GM19043 (cell line): ENCODE measurements around the gene FAM200B.

Source experiments
- ATAC-seq: cut with Tn5 transposase; IDR thresholded peaks from one replicate; pipeline ENCODE4 v1.9.1; 2021; ENCODE audit warnings: low read depth; ENCODE audit not compliant: unreplicated experiment

The FAM200B gene

DNA sequence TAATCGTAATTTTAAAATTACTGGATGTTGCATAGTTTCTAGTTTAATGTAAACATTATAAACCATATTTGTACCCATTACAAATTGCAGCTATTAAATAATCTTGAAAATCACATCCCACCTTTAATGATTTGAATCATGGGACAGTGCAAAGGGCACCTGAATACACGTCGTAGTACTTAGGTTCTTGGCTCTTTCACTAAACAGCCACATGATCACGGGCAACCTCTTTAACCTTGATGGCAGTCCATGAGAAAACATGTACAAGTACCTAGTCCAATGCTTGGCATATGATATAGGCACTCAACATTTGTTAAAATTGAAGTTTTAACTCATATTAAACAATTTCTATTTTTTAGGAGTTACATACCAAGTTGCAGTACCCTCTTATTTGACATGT lies 14.6 kb upstream of the FAM200B start:
- no peak for ATAC-seq

DNA sequence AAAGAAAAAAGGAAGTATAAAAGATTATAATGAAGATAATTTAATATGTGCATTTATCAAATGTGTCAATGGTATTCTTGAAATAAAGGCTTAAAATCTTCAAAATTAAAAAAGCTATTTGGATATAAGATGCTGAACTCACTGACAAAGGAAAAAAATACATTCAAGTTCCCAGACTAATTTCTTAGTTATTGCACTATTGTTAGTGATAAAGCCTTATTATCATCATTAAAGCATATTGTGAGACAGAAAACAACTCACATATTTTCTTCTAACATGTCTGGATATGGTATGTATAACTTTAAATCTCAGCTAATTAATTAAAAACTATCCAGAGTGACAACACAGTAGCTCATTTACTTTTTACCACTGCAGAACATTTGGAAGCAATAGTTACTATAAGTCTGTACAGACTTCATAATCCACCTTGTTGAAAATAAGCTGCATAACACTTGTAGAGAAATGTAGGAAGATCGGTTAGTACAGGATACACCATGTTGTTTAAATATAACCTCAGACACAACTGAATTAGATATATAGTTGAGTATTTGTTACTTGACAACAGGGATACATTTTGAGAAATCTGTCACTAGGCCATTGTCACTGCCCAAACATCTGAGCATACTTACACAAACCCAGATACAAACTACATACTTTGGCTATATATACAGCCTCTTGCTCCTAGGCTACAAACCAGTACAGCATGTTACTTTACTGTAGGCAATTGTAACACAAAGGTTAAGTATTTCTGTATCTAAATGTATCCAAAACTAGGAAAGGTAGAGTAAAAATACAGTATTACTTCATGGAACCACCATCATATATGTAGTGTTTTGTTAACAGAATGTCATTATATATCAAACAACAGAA lies 12.8 kb upstream of the FAM200B start:
- no peak for ATAC-seq

- no peak for ATAC-seq
Observed at GRCh38 chr4:15670576-15670975, 11.1 kb upstream of the FAM200B start.

DNA sequence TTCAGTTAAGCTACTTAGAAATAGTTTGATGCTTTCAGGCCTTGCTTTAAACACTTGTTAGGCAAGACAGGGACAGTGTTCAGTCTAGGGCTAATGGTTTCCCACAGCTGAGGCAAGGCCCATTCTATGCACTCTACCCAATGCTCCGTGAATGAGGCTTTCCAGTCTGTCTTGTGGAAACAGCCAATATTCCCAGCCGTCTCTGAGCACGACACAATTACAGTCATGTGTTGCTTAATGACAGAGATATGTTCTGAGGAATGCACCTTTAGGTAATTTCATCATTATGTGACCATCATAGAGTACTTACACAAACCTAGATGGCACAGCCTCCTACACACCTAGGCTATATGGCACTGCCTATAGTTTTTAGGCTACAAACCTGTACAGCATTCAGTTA lies 9.5 kb upstream of the FAM200B start:
- no peak for ATAC-seq

GRCh38 chr4:15673337-15673736 lies 8.3 kb upstream of the FAM200B start:
- ATAC-seq, result no peak

DNA sequence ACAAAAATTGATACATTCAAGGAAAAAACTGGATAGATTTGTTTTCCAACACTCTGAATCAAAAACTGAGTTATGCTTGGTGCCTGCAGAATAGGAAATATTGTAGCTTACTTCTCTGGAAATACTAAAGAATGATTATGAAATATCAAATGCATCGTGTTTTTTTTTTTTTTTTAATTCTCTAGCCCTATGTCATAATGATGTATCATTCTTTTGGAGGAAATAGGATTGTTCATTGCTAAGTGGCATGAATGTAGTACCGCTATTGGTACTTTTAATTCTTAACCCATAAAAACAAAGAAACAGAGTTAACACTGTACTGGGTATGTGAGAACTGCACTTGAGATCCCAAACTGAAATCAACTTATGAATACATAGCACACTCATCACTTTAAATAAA lies 7.6 kb upstream of the FAM200B start:
- no peak for ATAC-seq

DNA sequence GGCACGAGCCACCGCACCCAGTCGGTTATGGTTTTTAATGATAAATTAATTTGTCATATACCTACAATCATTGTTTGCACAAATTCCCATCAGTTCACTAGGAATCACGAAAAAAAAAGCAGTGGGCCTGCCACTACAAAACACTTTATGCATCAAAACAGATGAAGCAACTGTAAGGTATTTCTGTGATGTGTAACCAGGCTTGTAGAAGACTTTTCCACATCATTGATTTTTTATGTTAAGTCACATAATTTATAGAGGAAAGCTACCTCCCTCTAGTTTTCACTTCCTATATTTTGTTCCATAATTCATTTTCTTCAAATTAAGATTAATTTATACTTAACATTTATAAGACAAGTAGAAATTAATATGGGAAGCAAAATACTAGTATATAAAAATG lies 6.7 kb upstream of the FAM200B start:
- ATAC-seq, result no peak

- ATAC-seq, result no peak
Observed at GRCh38 chr4:15675356-15675755, 6.3 kb upstream of the FAM200B start.

- ATAC-seq, result no peak
Observed at GRCh38 chr4:15676039-15676438, 5.6 kb upstream of the FAM200B start.

- ATAC-seq, result no peak
Observed at GRCh38 chr4:15676899-15677298, 4.7 kb upstream of the FAM200B start.

DNA sequence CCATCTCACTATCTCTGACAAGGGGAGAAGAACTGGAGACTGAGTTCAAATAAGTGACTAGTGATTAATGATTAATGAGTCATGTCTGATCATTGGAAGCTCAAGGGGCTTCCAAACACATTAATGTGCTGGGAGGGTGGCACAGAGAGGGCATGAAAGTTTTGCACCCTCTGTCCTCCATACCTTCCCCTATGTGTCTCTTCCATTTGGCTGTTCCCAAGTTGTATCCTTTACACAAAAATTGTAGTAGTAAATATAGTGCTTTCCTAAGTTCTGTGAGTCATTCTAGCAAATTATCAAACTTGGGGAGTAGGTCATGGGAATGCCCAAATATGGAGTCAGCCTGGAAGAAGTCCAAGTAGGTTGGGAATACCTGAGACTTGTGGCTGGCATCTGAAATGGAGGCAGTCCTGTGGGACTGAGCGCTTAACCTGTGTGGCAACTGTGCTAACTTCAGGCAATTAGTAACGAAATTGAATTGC lies 4.1 kb upstream of the FAM200B start:
- ATAC-seq, result no peak

GRCh38 chr4:15681067-15681371 lies 608 bp upstream of the FAM200B start:
- ATAC-seq, result no peak

DNA sequence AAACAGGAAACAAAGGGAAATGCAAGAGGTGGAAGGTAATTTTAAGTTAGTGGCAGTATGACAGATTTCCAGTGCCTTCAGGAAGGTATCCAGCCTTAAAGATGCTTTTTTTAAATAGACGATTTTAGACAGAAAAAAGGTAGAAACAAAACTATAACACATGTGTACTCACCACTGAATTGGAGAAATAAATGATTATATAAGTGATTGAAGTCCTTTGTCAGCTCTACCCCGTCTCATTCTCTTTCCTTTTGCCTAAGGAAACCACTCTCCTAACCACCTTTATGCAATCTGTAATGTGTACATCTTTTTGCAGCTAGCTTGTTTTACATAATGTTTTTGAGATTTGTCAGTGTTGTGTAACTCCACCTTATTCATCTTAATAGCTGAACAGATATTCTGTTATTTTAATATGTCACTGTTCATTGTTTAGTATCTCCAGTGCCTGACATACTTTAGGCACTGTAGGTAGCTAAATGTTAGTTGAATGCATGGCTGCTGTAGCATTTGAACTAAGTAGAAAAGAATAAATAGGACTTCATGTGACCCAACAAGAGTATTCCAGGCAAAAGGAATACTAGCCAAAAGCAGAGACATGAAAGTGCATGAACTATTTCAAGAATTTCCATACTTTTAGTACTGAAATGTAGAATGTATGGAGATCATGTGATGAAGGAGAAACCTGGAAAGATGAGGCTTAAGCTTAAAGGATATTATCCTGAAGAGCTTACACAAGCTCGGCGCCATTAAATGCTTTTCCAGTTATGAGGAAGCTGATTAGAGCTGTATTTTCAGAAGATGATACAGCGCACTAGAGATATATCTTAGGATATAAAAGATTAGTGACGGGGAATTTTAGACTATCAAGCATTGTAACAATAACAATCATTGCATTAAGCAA lies 865 bp downstream of the FAM200B start:
- ATAC-seq, result no peak

- ATAC-seq, result no peak
Observed at GRCh38 chr4:15683143-15683495, 1.5 kb downstream of the FAM200B start.

- no peak for ATAC-seq
Observed at GRCh38 chr4:15684498-15684897, 2.9 kb downstream of the FAM200B start.

DNA sequence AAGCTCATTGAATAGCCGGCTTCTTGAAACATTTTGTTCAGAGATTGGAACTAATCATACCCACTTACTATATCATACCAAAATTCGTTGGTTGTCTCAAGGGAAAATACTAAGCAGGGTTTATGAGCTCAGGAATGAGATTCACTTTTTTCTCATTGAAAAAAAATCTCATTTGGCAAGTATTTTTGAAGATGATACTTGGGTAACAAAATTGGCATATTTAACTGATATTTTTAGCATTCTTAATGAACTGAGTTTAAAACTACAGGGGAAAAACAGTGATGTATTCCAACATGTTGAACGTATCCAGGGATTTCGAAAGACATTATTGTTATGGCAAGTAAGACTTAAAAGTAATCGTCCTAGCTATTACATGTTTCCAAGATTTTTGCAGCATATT lies 6.4 kb downstream of the FAM200B start:
- no peak for ATAC-seq

GRCh38 chr4:15689540-15689939 lies 7.9 kb downstream of the FAM200B start:
- ATAC-seq, result no peak

- ATAC-seq, result no peak
Observed at GRCh38 chr4:15690020-15690809, 8.6 kb downstream of the FAM200B start.

- ATAC-seq, result no peak
Observed at GRCh38 chr4:15691346-15692135, 9.9 kb downstream of the FAM200B start.

- ATAC-seq, result no peak
Observed at GRCh38 chr4:15692602-15693001, 11.0 kb downstream of the FAM200B start.
